BE2C (cell line): Measurements from ENCODE around the gene IWS1.

ENCODE experiments used
- DNase-seq: peaks from one replicate; pipeline ENCODE4 v3.0.0-alpha.2; 2020
- H3K27me3 ChIP-seq: fragments of 250-450 bp; sonication (Bioruptor Pico); 2 replicates; pipeline ENCODE4 v1.5.1; 2020; ENCODE audit warnings: mild to moderate bottlenecking
- H3K36me3 ChIP-seq: fragments of 250-450 bp; sonication (Bioruptor Pico); 2 replicates; pipeline ENCODE4 v1.5.1; 2020; ENCODE audit warnings: mild to moderate bottlenecking
- H3K4me1 ChIP-seq: fragments of 250-450 bp; sonication (Bioruptor Pico); 2 replicates; pipeline ENCODE4 v1.5.1; 2020
- H3K4me3 ChIP-seq: 2 replicates; pipeline ENCODE4 v1.5.1; 2011; ENCODE audit warnings: low read depth, low read length
- H3K9me3 ChIP-seq: fragments of 250-450 bp; sonication (Bioruptor Pico); 2 replicates; pipeline ENCODE4 v1.5.1; 2020
- CTCF ChIP-seq: IDR thresholded peaks from 2 replicates; pipeline ENCODE4 v1.5.1; 2012; ENCODE audit warnings: mild to moderate bottlenecking, low read depth, low read length

The IWS1 gene

GRCh38 chr2:127562936-127563335 lies 36.6 kb upstream of the IWS1 start:
- Histone ChIP-seq H3K4me1 (no peaks in the 10 kb centered on the region), H3K4me3 (no peak overlapping the region), H3K36me3 (no peaks in the 10 kb centered on the region), H3K27me3 (no peaks in the 10 kb centered on the region), H3K9me3 (no peaks in the 10 kb centered on the region)
- no peak for TF ChIP-seq CTCF
- no peak for DNase-seq

GRCh38 chr2:127561371-127561770 lies 35.1 kb upstream of the IWS1 start:
- no peak for DNase-seq
- Histone ChIP-seq H3K27me3 (no peaks in the 10 kb centered on the region), H3K36me3 (no peaks in the 10 kb centered on the region), H3K9me3 (no peaks in the 10 kb centered on the region), H3K4me1 (no peaks in the 10 kb centered on the region), H3K4me3 (no peak overlapping the region)
- TF ChIP-seq CTCF: no peak

DNA sequence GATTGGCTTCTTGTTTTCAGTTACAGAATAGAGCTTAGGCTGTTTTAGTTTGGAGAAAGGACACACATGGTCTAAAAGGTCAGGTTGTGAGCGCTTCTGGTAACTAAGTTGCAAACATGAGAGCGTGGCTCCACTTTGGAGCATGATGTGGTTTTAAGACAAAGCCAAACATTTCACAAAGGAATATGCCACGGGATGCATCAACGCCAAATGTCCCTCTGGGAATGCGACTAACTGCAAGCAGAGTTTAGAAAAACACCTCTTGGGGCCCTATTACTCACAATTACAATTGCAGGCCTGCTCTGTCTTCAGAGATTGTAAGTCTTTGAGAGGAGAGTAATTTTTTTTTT lies 34.6 kb upstream of the IWS1 start:
- Histone ChIP-seq H3K4me1 (no peaks in the 10 kb centered on the region), H3K4me3 (no peak overlapping the region), H3K9me3 (no peaks in the 10 kb centered on the region), H3K27me3 (no peaks in the 10 kb centered on the region), H3K36me3 (no peaks in the 10 kb centered on the region)
- no peak for TF ChIP-seq CTCF
- no peak for DNase-seq

GRCh38 chr2:127560201-127560930 lies 34.1 kb upstream of the IWS1 start:
- Histone ChIP-seq H3K27me3 (no peaks in the 10 kb centered on the region), H3K4me3 (no peak overlapping the region), H3K36me3 (no peaks in the 10 kb centered on the region), H3K9me3 (no peaks in the 10 kb centered on the region), H3K4me1 (no peaks in the 10 kb centered on the region)
- no peak for TF ChIP-seq CTCF
- DNase-seq: no peak

- H3K4me3 ChIP-seq: no peak overlapping the region
- no peaks in the 10 kb centered on the region for H3K27me3 ChIP-seq
Measured at GRCh38 chr2:127559454-127559853, 33.2 kb upstream of the IWS1 start.

More at GRCh38 chr2:127559454-127559853, 33.2 kb upstream of the IWS1 start:
- no peak for TF ChIP-seq CTCF
- no peak for DNase-seq
- H3K9me3 ChIP-seq: no peaks in the 10 kb centered on the region
- H3K36me3 ChIP-seq: no peaks in the 10 kb centered on the region
- no peaks in the 10 kb centered on the region for H3K4me1 ChIP-seq
